ENCODE results near the gene KCNK15.
A peak's percentile ranks its signal among the peaks of the same experiment; 100 is the strongest.

- TF ChIP-seq, protein P1, sequence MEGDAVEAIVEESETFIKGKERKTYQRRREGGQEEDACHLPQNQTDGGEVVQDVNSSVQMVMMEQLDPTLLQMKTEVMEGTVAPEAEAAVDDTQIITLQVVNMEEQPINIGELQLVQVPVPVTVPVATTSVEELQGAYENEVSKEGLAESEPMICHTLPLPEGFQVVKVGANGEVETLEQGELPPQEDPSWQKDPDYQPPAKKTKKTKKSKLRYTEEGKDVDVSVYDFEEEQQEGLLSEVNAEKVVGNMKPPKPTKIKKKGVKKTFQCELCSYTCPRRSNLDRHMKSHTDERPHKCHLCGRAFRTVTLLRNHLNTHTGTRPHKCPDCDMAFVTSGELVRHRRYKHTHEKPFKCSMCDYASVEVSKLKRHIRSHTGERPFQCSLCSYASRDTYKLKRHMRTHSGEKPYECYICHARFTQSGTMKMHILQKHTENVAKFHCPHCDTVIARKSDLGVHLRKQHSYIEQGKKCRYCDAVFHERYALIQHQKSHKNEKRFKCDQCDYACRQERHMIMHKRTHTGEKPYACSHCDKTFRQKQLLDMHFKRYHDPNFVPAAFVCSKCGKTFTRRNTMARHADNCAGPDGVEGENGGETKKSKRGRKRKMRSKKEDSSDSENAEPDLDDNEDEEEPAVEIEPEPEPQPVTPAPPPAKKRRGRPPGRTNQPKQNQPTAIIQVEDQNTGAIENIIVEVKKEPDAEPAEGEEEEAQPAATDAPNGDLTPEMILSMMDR (conservative IDR thresholded peaks at IDR 0.05; ENCODE audit: low read depth, low read length) = peak; percentile 47
- TF ChIP-seq EZH2phosphoT487 (IDR thresholded peaks at IDR 0.05; ENCODE audit: borderline replicate concordance, low read length) = no peak
Measured at GRCh38 chr20:44717986-44718385, 27.7 kb upstream of the KCNK15 start.
